ENCODE data around the gene DOCK3. TPM values are rescaled to one million over a fixed set of nuclear protein-coding genes. Genes with fewer than 3 reads are reported as not detected.
A peak's percentile ranks its signal among the peaks of the same experiment; 100 is the strongest.

The DOCK3 gene
- total and polyA plus RNA-seq, 2 donors from 2014 or later: 0.49 to 0.54 TPM

- H3K4me1 ChIP-seq (ENCODE audit: control insufficient read depth in 2 of 3, insufficient read depth in 2 of 3, low read depth in 1 of 3, low read length in 3 of 3): no peaks in the 10 kb centered on the region
- no peak overlapping the region for H3K27ac ChIP-seq (ENCODE audit: low read depth in 2 of 2, low read length in 2 of 2)
- no peak overlapping the region for H3K9ac ChIP-seq (ENCODE audit: low read length in 3 of 3)
- H3K9me3 ChIP-seq (ENCODE audit: control insufficient read depth in 2 of 3, insufficient read depth in 1 of 3, low read length in 3 of 3): no peaks in the 10 kb centered on the region
- H3K36me3 ChIP-seq (ENCODE audit: control insufficient read depth in 2 of 3, insufficient read depth in 3 of 3, low read length in 3 of 3): no peaks in the 10 kb centered on the region
- FAIRE-seq (peak; percentile 63), DNase-seq (peak; percentile 15 to 87 (median 76))
- H3K4me3 ChIP-seq (ENCODE audit: low read length in 3 of 3): no peak overlapping the region
- peak; percentile 80 for TF ChIP-seq CTCF (IDR thresholded peaks at IDR 0.05; ENCODE audit: borderline replicate concordance, extremely low read depth, insufficient read depth)
- H3K27me3 ChIP-seq (ENCODE audit: control insufficient read depth, insufficient read depth, low read length): no peaks in the 10 kb centered on the region
- intact Hi-C loops (cut with DNase I): loop anchor here (10.0 kb wide), 2 partner anchors 267 to 747 kb away; no protein-coding TSS in a partner anchor
Measured at GRCh38 chr3:51371943-51372557, 697.3 kb downstream of the DOCK3 start.

GRCh38 chr3:51373658-51374421 is 699.1 kb downstream of the DOCK3 start:
- Histone ChIP-seq H3K4me1 (ENCODE audit: control insufficient read depth in 2 of 3, insufficient read depth in 2 of 3, low read depth in 1 of 3, low read length in 3 of 3) (no peaks in the 10 kb centered on the region), H3K9ac (ENCODE audit: low read length in 3 of 3) (no peak overlapping the region), H3K36me3 (ENCODE audit: control insufficient read depth in 2 of 3, insufficient read depth in 3 of 3, low read length in 3 of 3) (no peaks in the 10 kb centered on the region), H3K9me3 (ENCODE audit: control insufficient read depth in 2 of 3, insufficient read depth in 1 of 3, low read length in 3 of 3) (no peaks in the 10 kb centered on the region), H3K4me3 (ENCODE audit: low read length in 3 of 3) (no peak overlapping the region), H3K27ac (ENCODE audit: low read depth in 2 of 2, low read length in 2 of 2) (no peak overlapping the region), H3K27me3 (ENCODE audit: control insufficient read depth, insufficient read depth, low read length) (no peaks in the 10 kb centered on the region)
- FAIRE-seq (no peak), DNase-seq (peak in 1 of 5 donors; percentile 32)
- intact Hi-C loops (cut with DNase I): loop anchor here (10.0 kb wide), 2 partner anchors 269 to 749 kb away; no protein-coding TSS in a partner anchor
- no peak for TF ChIP-seq CTCF (IDR thresholded peaks at IDR 0.05; ENCODE audit: borderline replicate concordance, extremely low read depth, insufficient read depth)

GRCh38 chr3:51374456-51374855 is 699.7 kb downstream of the DOCK3 start:
- TF ChIP-seq CTCF (IDR thresholded peaks at IDR 0.05; ENCODE audit: borderline replicate concordance, extremely low read depth, insufficient read depth): no peak
- Histone ChIP-seq H3K4me1 (ENCODE audit: control insufficient read depth in 2 of 3, insufficient read depth in 2 of 3, low read depth in 1 of 3, low read length in 3 of 3) (no peaks in the 10 kb centered on the region), H3K27me3 (ENCODE audit: control insufficient read depth, insufficient read depth, low read length) (no peaks in the 10 kb centered on the region)

More at GRCh38 chr3:51374456-51374855, 699.7 kb downstream of the DOCK3 start:
- DNase-seq (peak in 1 of 5 donors; percentile 35), FAIRE-seq (no peak)
- Histone ChIP-seq H3K4me3 (ENCODE audit: low read length in 3 of 3) (no peak overlapping the region), H3K9me3 (ENCODE audit: control insufficient read depth in 2 of 3, insufficient read depth in 1 of 3, low read length in 3 of 3) (no peaks in the 10 kb centered on the region), H3K36me3 (ENCODE audit: control insufficient read depth in 2 of 3, insufficient read depth in 3 of 3, low read length in 3 of 3) (no peaks in the 10 kb centered on the region), H3K27ac (ENCODE audit: low read depth in 2 of 2, low read length in 2 of 2) (no peak overlapping the region), H3K9ac (ENCODE audit: low read length in 3 of 3) (no peak overlapping the region)
- intact Hi-C loops (cut with DNase I): loop anchor here (10.0 kb wide), 2 partner anchors 270 to 750 kb away; no protein-coding TSS in a partner anchor

All from kidney (tissue), 14 donors.